Neutrophil (primary cell): ENCODE data around the gene CFAP74.

Source experiments
- H3K27ac ChIP-seq: fragments of 200-600 bp; sonication (generic); 2 replicates; pipeline ENCODE4 v1.5.1; 2016; ENCODE audit warnings: mild to moderate bottlenecking, moderate library complexity
- H3K27me3 ChIP-seq: fragments of 200-600 bp; sonication (generic); 2 replicates; pipeline ENCODE4 v1.6.0; 2016; ENCODE audit warnings: mild to moderate bottlenecking
- H3K36me3 ChIP-seq: fragments of 200-600 bp; sonication (generic); 2 replicates; pipeline ENCODE4 v1.5.1; 2017
- H3K4me1 ChIP-seq, 2 experiments: fragments of 200-600 bp in 1 of 2; sonication (generic) in 1 of 2; 1 replicate in 1 of 2; 2 replicates in 1 of 2; pipeline versions ENCODE4 v1.5.1 to v1.6.1; 2013 to 2016; ENCODE audit warnings: low read depth in 1 of 2, low read length in 1 of 2, mild to moderate bottlenecking in 1 of 2, moderate library complexity in 1 of 2; ENCODE audit not compliant: control insufficient read depth in 1 of 2, insufficient read depth in 1 of 2
- H3K4me3 ChIP-seq, 2 experiments: fragments of 200-600 bp in 1 of 2; sonication (generic) in 1 of 2; 1 replicate in 1 of 2; 2 replicates in 1 of 2; pipeline ENCODE4 v1.5.1; 2013 to 2016; ENCODE audit warnings: low read depth in 1 of 2, low read length in 1 of 2, mild to moderate bottlenecking in 1 of 2, moderate library complexity in 1 of 2
- H3K9me3 ChIP-seq: fragments of 200-600 bp; sonication (generic); 2 replicates; pipeline ENCODE4 v1.5.1; 2016
- TF ChIP-seq, protein P1 (sequence below): fragments of 200-600 bp; sonication (generic); IDR thresholded peaks from 2 replicates; pipeline ENCODE4 v1.5.1; 2016; ENCODE audit warnings: antibody characterized with exemption

The CFAP74 gene

DNA sequence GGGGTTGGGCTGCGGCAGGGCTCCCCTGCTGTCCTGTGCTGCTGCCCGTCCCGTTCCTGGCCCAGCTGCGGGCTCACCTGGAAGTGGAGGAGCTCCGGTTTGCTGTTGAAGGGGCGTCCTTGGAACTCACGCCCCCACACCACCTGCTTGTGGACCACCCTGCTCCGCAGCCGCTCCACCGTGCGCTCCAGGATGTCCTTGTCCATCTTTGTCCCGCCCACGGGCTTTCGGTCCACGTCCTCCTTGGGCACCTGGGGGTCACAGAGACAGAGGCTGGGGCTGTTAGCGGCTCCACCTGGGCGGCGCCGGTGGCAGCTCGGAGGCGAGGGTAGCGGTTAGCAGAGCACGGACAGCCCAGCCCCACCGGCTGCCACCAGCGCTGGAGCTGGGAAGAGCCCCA is 38.8 kb downstream of the CFAP74 start:
- peaks cover 53% of the 10 kb centered on the region for H3K27me3 ChIP-seq
- H3K9me3 ChIP-seq = no peaks in the 10 kb centered on the region
- no peak overlapping the region for H3K27ac ChIP-seq
- no peaks in the 10 kb centered on the region for H3K36me3 ChIP-seq
- TF ChIP-seq, protein P1, sequence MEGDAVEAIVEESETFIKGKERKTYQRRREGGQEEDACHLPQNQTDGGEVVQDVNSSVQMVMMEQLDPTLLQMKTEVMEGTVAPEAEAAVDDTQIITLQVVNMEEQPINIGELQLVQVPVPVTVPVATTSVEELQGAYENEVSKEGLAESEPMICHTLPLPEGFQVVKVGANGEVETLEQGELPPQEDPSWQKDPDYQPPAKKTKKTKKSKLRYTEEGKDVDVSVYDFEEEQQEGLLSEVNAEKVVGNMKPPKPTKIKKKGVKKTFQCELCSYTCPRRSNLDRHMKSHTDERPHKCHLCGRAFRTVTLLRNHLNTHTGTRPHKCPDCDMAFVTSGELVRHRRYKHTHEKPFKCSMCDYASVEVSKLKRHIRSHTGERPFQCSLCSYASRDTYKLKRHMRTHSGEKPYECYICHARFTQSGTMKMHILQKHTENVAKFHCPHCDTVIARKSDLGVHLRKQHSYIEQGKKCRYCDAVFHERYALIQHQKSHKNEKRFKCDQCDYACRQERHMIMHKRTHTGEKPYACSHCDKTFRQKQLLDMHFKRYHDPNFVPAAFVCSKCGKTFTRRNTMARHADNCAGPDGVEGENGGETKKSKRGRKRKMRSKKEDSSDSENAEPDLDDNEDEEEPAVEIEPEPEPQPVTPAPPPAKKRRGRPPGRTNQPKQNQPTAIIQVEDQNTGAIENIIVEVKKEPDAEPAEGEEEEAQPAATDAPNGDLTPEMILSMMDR = no peak
- no peaks in the 10 kb centered on the region for H3K4me1 ChIP-seq
- no peak overlapping the region for H3K4me3 ChIP-seq

DNA sequence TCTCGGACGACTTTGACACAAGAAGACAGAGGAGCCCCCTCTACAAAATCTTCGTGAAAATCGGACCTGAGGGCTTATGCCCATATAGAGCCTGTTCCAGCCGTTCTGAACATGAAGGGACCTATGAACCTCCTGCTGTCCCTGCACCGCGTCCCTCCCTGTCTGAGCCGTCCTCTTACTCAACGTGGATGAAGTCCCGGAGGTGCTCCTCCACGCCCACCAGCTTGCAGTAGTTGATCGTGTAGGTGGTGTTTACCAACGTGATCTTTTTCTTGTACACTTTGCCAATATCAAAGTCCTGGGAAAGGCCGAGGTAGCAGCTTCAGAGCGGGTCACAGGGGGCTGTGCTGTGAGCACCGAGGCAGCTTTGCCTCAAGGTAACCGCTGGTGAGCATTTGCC is 40.0 kb downstream of the CFAP74 start:
- H3K27ac ChIP-seq = no peak overlapping the region
- TF ChIP-seq, protein P1 = no peak
- no peak overlapping the region for H3K4me3 ChIP-seq
- H3K36me3 ChIP-seq = no peaks in the 10 kb centered on the region
- no peaks in the 10 kb centered on the region for H3K4me1 ChIP-seq
- peaks cover 65% of the 10 kb centered on the region for H3K27me3 ChIP-seq
- no peaks in the 10 kb centered on the region for H3K9me3 ChIP-seq

DNA sequence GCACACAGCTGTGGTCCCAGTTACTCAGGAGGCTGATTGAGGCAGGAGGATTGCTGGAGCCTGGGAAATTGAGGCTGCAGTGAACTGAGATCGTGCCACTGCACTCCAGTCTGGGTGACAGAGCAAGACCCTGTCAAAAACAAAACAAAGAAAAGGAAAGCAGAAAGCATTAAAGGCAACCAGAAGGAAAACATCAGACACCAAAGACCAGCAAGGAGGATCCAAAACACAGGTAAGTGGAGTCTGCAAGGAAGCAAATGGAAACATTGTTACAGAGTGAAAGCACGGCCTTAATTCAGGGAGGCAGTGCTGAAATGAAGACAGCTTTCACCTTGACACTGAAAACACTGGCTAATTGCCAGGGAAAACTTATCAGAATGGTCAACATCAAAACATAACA is 40.8 kb downstream of the CFAP74 start:
- H3K9me3 ChIP-seq = no peaks in the 10 kb centered on the region
- no peaks in the 10 kb centered on the region for H3K36me3 ChIP-seq
- H3K4me1 ChIP-seq = no peaks in the 10 kb centered on the region
- no peak overlapping the region for H3K27ac ChIP-seq
- TF ChIP-seq, protein P1 = no peak
- no peak overlapping the region for H3K4me3 ChIP-seq
- peaks cover 59% of the 10 kb centered on the region for H3K27me3 ChIP-seq

DNA sequence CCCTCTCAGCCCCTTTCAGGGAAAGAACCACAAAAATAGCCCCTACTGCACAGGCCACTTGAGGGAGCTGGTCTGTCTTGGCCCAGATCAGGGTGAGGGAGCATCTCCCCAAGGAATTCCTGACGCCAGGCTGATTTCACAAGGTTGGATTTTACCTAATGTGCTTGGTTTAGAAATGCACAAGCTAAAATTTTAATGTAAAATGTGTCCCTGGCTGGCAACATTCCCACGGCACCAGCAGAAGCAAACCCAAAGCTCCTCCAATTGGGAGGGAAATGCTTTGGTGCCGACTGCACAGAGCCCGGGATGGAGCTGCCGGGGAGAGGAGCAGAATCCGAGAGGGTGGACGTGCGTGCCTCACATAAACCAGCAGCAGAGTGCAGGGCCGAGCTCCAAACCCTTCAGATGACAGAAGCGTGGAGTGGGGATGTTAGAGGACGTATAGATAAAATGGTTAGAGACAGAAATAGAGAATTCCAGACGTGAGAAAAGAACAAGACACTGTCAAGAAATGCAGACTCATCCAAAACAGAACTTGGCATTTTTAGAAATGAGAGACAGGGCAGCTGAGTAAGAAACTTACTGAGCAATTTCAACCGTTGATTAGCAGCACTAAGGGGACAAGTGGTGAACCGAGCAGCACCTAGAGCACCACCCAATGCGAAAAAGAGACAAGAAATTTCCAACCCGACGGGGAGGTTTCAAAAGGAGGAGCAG is 42.9 kb downstream of the CFAP74 start:
- H3K27me3 ChIP-seq = peaks cover 41% of the 10 kb centered on the region
- H3K36me3 ChIP-seq = no peaks in the 10 kb centered on the region
- TF ChIP-seq, protein P1 = no peak

DNA sequence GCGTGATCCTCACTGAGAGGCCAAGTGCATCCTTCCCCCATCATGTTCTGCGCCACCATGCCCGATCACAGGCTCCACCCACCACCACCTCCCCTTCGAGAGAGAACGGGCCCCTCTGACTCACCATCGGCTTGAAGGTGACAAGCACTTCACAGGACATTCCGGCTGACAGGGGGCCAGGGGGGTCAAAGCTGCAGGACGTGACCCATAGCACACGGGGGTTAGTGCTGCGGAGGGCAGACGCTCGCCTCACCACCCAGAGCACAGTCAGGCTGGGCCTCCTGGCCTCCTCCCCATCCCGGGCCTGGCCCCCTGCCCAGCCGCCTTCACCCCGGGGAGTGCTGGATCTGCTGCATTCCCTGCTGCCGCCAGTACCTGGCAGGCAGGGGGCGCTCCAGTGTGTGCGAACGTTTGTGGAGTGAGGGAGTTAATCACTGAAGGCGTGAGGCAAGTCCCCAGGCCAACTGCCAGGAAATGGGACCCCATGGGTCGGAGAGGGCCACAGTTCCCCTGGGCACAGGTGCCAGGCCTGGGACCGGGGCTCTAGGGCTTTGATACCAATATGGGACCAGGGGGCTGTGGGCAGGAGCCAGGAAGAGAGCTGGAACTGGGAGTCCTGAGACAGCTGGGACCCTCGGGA is 43.6 kb downstream of the CFAP74 start:
- TF ChIP-seq, protein P1 = peak; percentile 40
- Histone ChIP-seq H3K27me3 (peaks cover 34% of the 10 kb centered on the region), H3K27ac (no peak overlapping the region), H3K4me3 (no peak overlapping the region), H3K36me3 (no peaks in the 10 kb centered on the region), H3K4me1 (no peaks in the 10 kb centered on the region), H3K9me3 (no peaks in the 10 kb centered on the region)

More for the DNA sequence above, 42.9 kb downstream of the CFAP74 start:
- Histone ChIP-seq H3K4me1 (no peaks in the 10 kb centered on the region), H3K9me3 (no peaks in the 10 kb centered on the region), H3K4me3 (no peak overlapping the region), H3K27ac (no peak overlapping the region)
